IMR-90 (cell line): ENCODE measurements around the gene MERTK. TPM values are rescaled to one million over a fixed set of nuclear protein-coding genes. Genes with fewer than 3 reads are reported as not detected.

Experiments used
- ATAC-seq: fragments of 200-7000 bp; cut with Tn5 transposase; 2 replicates; pipeline ENCODE4 v1.9.1; 2020; ENCODE audit warnings: low read depth, mild to moderate bottlenecking, moderate library complexity
- BruUV-seq: library from RNA; stranded (reverse); fragments of 400-500 nt; replicated peaks from 2 replicates; lab custom pipeline; 2021; lab: Mats Ljungman, UMichigan
- CTCF ChIA-PET: fragments of 300-600 bp; formaldehyde crosslinking; extraction: SDS; loops from one replicate; lab custom pipeline; 2021; ENCODE audit warnings: antibody characterized with exemption; lab: Yijun Ruan, JAX
- POLR2A ChIA-PET: fragments of 300-600 bp; sonication (Branson Sonifier 250); formaldehyde crosslinking; loops from one replicate; lab custom pipeline; 2022; ENCODE audit warnings: antibody characterized with exemption; ENCODE audit not compliant: unreplicated experiment; lab: Charles Lee
- DNase-seq: peaks from one replicate; pipeline ENCODE4 v3.0.0; 2013
- H2AFZ ChIP-seq: replicated peaks from 2 replicates; pipeline ENCODE3; 2013; ENCODE audit warnings: low read length, mild to moderate bottlenecking; ENCODE audit not compliant: poor library complexity
- H2AK5ac ChIP-seq: 2 replicates; pipeline ENCODE4 v1.6.1; 2013; ENCODE audit warnings: low read depth, low read length, inconsistent platforms
- H2AK9ac ChIP-seq: replicated peaks from 2 replicates; pipeline ENCODE3; 2013; ENCODE audit warnings: mild to moderate bottlenecking, low read depth, low read length, moderate library complexity; ENCODE audit not compliant: poor library complexity
- H2BK120ac ChIP-seq: 2 replicates; pipeline ENCODE4 v1.6.1; 2013; ENCODE audit warnings: low read depth, low read length, inconsistent platforms
- H2BK15ac ChIP-seq: 3 replicates; pipeline ENCODE4 v1.6.1; 2013; ENCODE audit warnings: low read depth, low read length, inconsistent platforms
- H2BK20ac ChIP-seq: 2 replicates; pipeline ENCODE4 v1.6.1; 2013; ENCODE audit warnings: low read depth, mild to moderate bottlenecking, inconsistent platforms, low read length, moderate library complexity
- H2BK5ac ChIP-seq: 2 replicates; pipeline ENCODE4 v1.6.1; 2013; ENCODE audit warnings: mild to moderate bottlenecking, low read depth, low read length, inconsistent platforms; ENCODE audit not compliant: poor library complexity, severe bottlenecking
- H3K14ac ChIP-seq: replicated peaks from 2 replicates; pipeline ENCODE4 v1.6.1; 2013; ENCODE audit warnings: low read depth, low read length, inconsistent platforms
- H3K18ac ChIP-seq: 2 replicates; pipeline ENCODE4 v1.6.1; 2013; ENCODE audit warnings: low read depth, low read length, control low read depth
- H3K23ac ChIP-seq: 2 replicates; pipeline ENCODE4 v1.6.1; 2013; ENCODE audit warnings: low read depth, low read length, inconsistent platforms
- H3K27ac ChIP-seq: 2 replicates; pipeline ENCODE4 v1.5.1; 2013; ENCODE audit warnings: mild to moderate bottlenecking, control low read depth, low read length; ENCODE audit not compliant: insufficient read depth
- H3K27me3 ChIP-seq: 2 replicates; pipeline ENCODE4 v1.6.1; 2013; ENCODE audit warnings: low read length; ENCODE audit not compliant: control insufficient read depth, insufficient read depth
- H3K36me3 ChIP-seq: 2 replicates; pipeline ENCODE4 v1.6.1; 2013; ENCODE audit warnings: low read length, mixed read lengths; ENCODE audit not compliant: control insufficient read depth, insufficient read depth
- H3K4ac ChIP-seq: 2 replicates; pipeline ENCODE4 v1.6.1; 2013; ENCODE audit warnings: low read depth, low read length, inconsistent platforms
- H3K4me1 ChIP-seq: 2 replicates; pipeline ENCODE4 v1.6.1; 2013; ENCODE audit warnings: low read length, mixed read lengths; ENCODE audit not compliant: control insufficient read depth, insufficient read depth
- H3K4me2 ChIP-seq: 2 replicates; pipeline ENCODE4 v1.6.1; 2013; ENCODE audit warnings: low read depth, mild to moderate bottlenecking, control low read depth, low read length, moderate library complexity
- H3K4me3 ChIP-seq: 2 replicates; pipeline ENCODE4 v1.5.1; 2013; ENCODE audit warnings: low read depth, mild to moderate bottlenecking, control low read depth, low read length, moderate library complexity; ENCODE audit not compliant: insufficient read depth
- H3K56ac ChIP-seq: 2 replicates; pipeline ENCODE4 v1.6.1; 2013; ENCODE audit warnings: low read length, inconsistent platforms; ENCODE audit not compliant: insufficient read depth; ENCODE audit errors: extremely low read depth
- H3K79me1 ChIP-seq, 2 experiments: 2 replicates each; pipeline ENCODE4 v1.6.1; 2013; ENCODE audit warnings: low read length in 2 of 2, inconsistent platforms in 1 of 2, low read depth in 1 of 2
- H3K9ac ChIP-seq: 2 replicates; pipeline ENCODE4 v1.6.1; 2013; ENCODE audit warnings: low read depth, low read length, control low read depth
- H3K9me1 ChIP-seq: 2 replicates; pipeline ENCODE4 v1.6.1; 2013; ENCODE audit warnings: low read length, inconsistent platforms; ENCODE audit not compliant: insufficient read depth
- H3K9me3 ChIP-seq: 2 replicates; pipeline ENCODE4 v1.6.1; 2013; ENCODE audit warnings: low read length; ENCODE audit not compliant: control insufficient read depth, insufficient read depth
- H4K20me1 ChIP-seq: 2 replicates; pipeline ENCODE4 v1.6.1; 2013; ENCODE audit warnings: low read length, inconsistent platforms; ENCODE audit not compliant: insufficient read depth
- H4K5ac ChIP-seq: 2 replicates; pipeline ENCODE4 v1.6.1; 2013; ENCODE audit warnings: mild to moderate bottlenecking, low read depth, low read length, control low read depth
- H4K8ac ChIP-seq, 2 experiments: 2 replicates each; pipeline ENCODE4 v1.6.1; 2013; ENCODE audit warnings: low read depth in 2 of 2, low read length in 2 of 2, control low read depth in 1 of 2, inconsistent platforms in 1 of 2
- H4K91ac ChIP-seq: 2 replicates; pipeline ENCODE4 v1.6.1; 2013; ENCODE audit warnings: low read depth, low read length, inconsistent platforms; ENCODE audit not compliant: insufficient read depth
- CHD1 ChIP-seq: IDR thresholded peaks from 2 replicates; pipeline ENCODE4 v1.6.1; 2012; ENCODE audit warnings: low read depth, low read length, improper control_type of control experiment
- RCOR1 ChIP-seq: IDR thresholded peaks from 2 replicates; pipeline ENCODE4 v1.6.1; 2012; ENCODE audit warnings: mild to moderate bottlenecking, low read length, improper control_type of control experiment; ENCODE audit not compliant: insufficient replicate concordance
- WGBS, 2 experiments: methylation state at CpG; one replicate each; pipeline versions ENCODE4 v1.1.5 to v1.1.7; 2013; ENCODE audit warnings: missing lambda C conversion rate in 2 of 2; ENCODE audit not compliant: insufficient read length in 1 of 2; ENCODE audit errors: extremely low coverage in 2 of 2; 5-methylcytosine and 5-hydroxymethylcytosine counted together
- dilution Hi-C: fragments of 300-500 bp; cut with HindIII; formaldehyde crosslinking; loops from one replicate; pipeline ENCODE4 v1.14.3; 2018; ENCODE audit warnings: low sequenced_read_pairs; ENCODE audit not compliant: unreplicated experiment
- in situ Hi-C: fragments of 300-500 bp; cut with MboI; formaldehyde crosslinking; loops from 3 replicates; pipeline ENCODE4 v1.14.3; 2019; ENCODE audit warnings: low sequenced_read_pairs, inconsistent platforms, mixed read lengths
- intact Hi-C: fragments of 100-400 bp; cut with micrococcal nuclease; formaldehyde crosslinking; loops from 2 replicates; pipeline ENCODE4 v1.10.0; 2022
- polyA plus RNA-seq, 3 experiments: library from polyadenylated mRNA; depleted of rRNA; stranded (reverse); fragments of >200 nt; gene quantifications; 2 replicates each; pipeline ENCODE4 v1.2.3, GENCODE V29; 2012; ENCODE audit warnings: low replicate concordance in 1 of 3
- total RNA-seq: library from RNA; depleted of rRNA; stranded (reverse); fragments of >200 nt; gene quantifications from 2 replicates; pipeline ENCODE4 v1.2.3, GENCODE V29; 2012

The MERTK gene
- total and polyA plus RNA-seq, 2 of the 4 experiments (the other 2 are of a cell fraction): 0.36 to 0.62 TPM

- ATAC-seq (no peak), DNase-seq (no peak)
- H3K4me1 ChIP-seq: no peaks in the 10 kb centered on the region
- WGBS, 2 experiments: no CpG with 5 or more reads among the region's 6 CpGs
- H2BK15ac ChIP-seq: no peak overlapping the region
- H3K9me1 ChIP-seq: no peaks in the 10 kb centered on the region
- no peaks in the 10 kb centered on the region for H4K20me1 ChIP-seq
- in situ Hi-C loops: no loop called here
- no peak overlapping the region for H3K4me3 ChIP-seq
- no peak overlapping the region for H3K56ac ChIP-seq
- H4K8ac ChIP-seq: no peak overlapping the region
- no peaks in the 10 kb centered on the region for H3K9me3 ChIP-seq
- H2AK9ac ChIP-seq: no peak overlapping the region
- no peak for TF ChIP-seq RCOR1
- TF ChIP-seq CHD1: no peak
- H2AK5ac ChIP-seq: no peak overlapping the region
- H2BK20ac ChIP-seq: no peak overlapping the region
- peaks cover 11% of the 10 kb centered on the region for H3K27me3 ChIP-seq
- no peak overlapping the region for H4K91ac ChIP-seq
- H3K79me1 ChIP-seq: no peaks in the 10 kb centered on the region
- POLR2A ChIA-PET: no interaction called here
- intact Hi-C loops: no loop called here
- no peak overlapping the region for H3K27ac ChIP-seq
- H3K4ac ChIP-seq: no peak overlapping the region
- H2BK120ac ChIP-seq: no peak overlapping the region
- no peak overlapping the region for H4K5ac ChIP-seq
- no peak overlapping the region for H3K4me2 ChIP-seq
- H3K23ac ChIP-seq: no peak overlapping the region
- H2AFZ ChIP-seq: no peak overlapping the region
- no TSS peak for BruUV-seq
- no peak overlapping the region for H3K18ac ChIP-seq
- no peak overlapping the region for H2BK5ac ChIP-seq
- CTCF ChIA-PET: no interaction called here
- H3K9ac ChIP-seq: no peak overlapping the region
- dilution Hi-C loops: no loop called here
- no peak overlapping the region for H3K14ac ChIP-seq
- H3K36me3 ChIP-seq: no peaks in the 10 kb centered on the region
Observed at GRCh38 chr2:111957872-111958354, 59.5 kb downstream of the MERTK start.
